Ovary (tissue), 3 donors: ENCODE data around the gene DMPK.

ENCODE experiments used
- EP300 ChIP-seq: sonication (generic); formaldehyde crosslinking; IDR thresholded peaks from one replicate; pipeline ENCODE4 v1.6.1; 2017; ENCODE audit warnings: antibody characterized with exemption
- TF ChIP-seq, protein P1 (sequence below), 3 donors: fragments of 450-650 bp in 2 of 3; fragments of 200-600 bp in 1 of 3; IDR thresholded peaks; one replicate each; pipeline versions ENCODE4 v1.5.1 to v1.8.0; 2016 to 2022; ENCODE audit warnings: antibody characterized with exemption in 3 of 3, mild to moderate bottlenecking in 1 of 3
- donor health status: DM: no; HTN: no; CAD: no.

DNA sequence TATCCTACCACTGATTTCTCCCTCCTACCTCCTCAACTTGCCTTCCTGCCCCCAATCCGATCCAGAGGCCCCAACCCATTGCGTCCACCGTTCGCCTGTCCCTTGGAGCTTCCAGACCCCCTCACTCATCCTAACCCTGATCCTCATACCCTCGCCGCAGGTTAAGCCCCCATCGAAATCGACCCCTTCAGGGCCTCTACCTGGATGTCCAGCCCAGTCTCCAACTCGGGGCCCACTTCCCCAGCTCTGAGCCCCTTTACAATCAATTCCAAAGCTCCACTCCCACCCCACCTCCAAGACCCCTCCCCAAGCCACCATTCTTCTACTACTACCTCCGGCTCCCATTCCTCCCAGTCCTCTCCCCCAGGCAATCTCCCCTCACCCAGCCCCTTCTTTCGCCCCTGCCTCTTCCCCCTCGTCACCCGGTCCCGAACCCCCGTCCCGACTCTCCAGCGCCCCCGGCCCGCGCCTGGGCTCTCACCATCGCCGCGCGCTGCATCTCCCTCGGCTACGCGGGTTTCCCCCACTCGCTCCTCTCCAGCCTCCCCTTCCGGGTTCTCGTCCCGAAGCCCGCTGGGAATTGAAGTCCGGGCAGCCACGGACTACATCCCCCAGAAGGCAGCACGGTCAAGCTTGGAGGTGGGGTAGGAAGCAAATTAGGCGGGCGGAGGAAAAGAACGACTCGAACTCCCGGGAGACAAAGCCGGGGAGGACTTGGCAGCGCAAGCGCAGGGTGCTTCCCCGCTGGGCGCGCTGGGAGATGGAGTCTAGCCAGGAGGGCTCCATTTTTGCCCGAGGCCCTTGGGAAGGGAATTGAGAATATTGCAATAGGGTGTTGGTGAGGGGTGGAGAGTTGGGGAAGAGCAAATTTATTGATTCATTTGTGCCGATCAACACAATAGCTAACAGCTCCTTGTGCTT is 51.7 kb downstream of the DMPK start, which contains the start of gene FBXO46:
- TF ChIP-seq, protein P1, sequence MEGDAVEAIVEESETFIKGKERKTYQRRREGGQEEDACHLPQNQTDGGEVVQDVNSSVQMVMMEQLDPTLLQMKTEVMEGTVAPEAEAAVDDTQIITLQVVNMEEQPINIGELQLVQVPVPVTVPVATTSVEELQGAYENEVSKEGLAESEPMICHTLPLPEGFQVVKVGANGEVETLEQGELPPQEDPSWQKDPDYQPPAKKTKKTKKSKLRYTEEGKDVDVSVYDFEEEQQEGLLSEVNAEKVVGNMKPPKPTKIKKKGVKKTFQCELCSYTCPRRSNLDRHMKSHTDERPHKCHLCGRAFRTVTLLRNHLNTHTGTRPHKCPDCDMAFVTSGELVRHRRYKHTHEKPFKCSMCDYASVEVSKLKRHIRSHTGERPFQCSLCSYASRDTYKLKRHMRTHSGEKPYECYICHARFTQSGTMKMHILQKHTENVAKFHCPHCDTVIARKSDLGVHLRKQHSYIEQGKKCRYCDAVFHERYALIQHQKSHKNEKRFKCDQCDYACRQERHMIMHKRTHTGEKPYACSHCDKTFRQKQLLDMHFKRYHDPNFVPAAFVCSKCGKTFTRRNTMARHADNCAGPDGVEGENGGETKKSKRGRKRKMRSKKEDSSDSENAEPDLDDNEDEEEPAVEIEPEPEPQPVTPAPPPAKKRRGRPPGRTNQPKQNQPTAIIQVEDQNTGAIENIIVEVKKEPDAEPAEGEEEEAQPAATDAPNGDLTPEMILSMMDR (IDR thresholded peaks at IDR 0.05), result no peak
- no peak for TF ChIP-seq EP300
